SKM-1 (cell line): ENCODE measurements around the gene FCGR3A.

ENCODE experiments used
- DNase-seq: peaks from one replicate; lab custom pipeline; 2025; ENCODE audit not compliant: unreplicated experiment; lab: John Stamatoyannopoulos, UW

FCGR3A gene

GRCh38 chr1:161505686-161506085 is 43.9 kb downstream of the FCGR3A start:
- no peak for DNase-seq

- no peak for DNase-seq
Measured at GRCh38 chr1:161503394-161503748, 46.2 kb downstream of the FCGR3A start.

- DNase-seq, result no peak
Measured at GRCh38 chr1:161502641-161503393, 46.8 kb downstream of the FCGR3A start.

DNA sequence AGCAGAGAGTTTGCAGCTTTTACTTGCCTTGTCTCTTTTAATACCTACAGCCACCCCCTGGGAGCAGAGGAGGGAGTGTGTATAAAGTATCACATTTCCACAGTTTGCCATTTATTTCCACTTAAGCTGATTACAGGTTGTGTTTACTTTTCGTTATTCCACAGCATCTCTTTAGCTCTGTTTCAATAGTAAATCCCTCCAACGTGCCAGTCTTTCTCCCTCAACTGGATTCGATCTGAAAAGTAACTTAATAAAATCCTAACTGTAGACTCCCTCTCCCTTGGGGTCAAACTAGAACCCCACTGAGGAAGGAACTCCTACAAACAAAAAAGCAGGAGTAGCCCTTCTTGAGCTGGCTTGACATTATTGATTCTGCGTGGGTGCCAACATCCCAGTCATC is 47.4 kb downstream of the FCGR3A start:
- no peak for DNase-seq

DNA sequence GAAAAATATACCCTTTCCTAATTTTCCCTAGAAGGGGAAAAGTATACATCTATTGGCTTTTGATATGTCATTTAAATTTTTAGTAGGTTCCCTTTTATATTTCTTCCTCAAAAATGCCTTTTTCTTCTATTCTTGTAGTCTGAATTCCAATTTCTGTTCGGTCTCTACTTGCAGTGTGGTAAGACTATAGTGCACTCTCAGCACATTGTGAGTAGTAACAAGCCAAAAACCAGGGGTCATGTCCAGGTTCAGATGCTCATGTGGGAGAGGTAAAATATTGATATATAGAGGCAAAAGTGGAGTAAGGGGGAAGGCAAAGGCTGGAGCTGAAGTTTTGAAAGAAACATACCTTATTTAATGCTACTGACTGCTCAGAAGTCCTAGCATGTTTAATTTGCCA is 48.4 kb downstream of the FCGR3A start:
- no peak for DNase-seq

GRCh38 chr1:161499099-161500039 is 50.2 kb downstream of the FCGR3A start:
- DNase-seq, result peak; percentile 79

- no peak for DNase-seq
Measured at GRCh38 chr1:161498646-161499045, 51.0 kb downstream of the FCGR3A start.

GRCh38 chr1:161497961-161498360 is 51.7 kb downstream of the FCGR3A start:
- peak; percentile 68 for DNase-seq

GRCh38 chr1:161495490-161495889 is 54.1 kb downstream of the FCGR3A start:
- DNase-seq, result no peak

DNA sequence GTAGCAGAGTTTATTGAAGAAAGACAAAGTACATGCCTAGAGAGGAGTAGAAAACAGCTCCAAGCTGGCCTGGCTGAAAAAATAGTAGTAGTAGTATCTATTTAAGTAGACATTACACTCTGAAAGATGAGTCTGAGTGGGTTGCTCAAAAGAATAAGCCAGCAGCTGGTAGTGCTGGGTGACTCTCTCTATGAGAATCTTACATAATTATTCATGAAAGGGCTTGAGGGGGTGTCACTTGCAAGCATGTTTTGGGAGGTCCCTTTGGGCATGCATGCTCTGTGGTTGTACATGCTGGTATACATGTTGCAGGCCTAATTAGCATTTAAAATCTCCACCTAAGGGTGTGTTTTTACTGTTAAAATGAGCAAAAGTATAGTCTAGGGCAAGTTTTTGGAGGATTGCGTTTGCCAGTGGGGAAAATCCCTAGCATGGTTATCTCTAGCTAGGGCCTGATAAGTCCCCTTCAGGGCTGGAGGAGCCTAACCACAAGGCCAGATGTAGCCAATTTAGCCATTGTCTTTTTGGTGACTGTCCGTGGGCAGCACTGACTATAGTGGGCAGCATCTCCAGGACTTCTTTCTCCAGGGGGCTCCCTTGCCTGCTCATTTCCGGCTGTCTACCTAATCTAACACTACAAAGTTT is 55.4 kb downstream of the FCGR3A start:
- no peak for DNase-seq

- DNase-seq, result no peak
Measured at GRCh38 chr1:161492827-161493226, 56.8 kb downstream of the FCGR3A start.
